Smooth muscle cell of the brain vasculature (primary cell): Measurements from ENCODE around the gene CSNK1G3.
A peak's percentile ranks its signal among the peaks of the same experiment; 100 is the strongest.
"Not testable (repeated sequence)": the region's sequence is repeated elsewhere in the genome, so short reads cannot be mapped to it uniquely, and the experiment has no call there.

ENCODE experiments used
- DNase-seq: peaks from one replicate; pipeline ENCODE4 v3.0.0-alpha.2; 2012; ENCODE audit warnings: low read depth, low spot score

Gene CSNK1G3

DNA sequence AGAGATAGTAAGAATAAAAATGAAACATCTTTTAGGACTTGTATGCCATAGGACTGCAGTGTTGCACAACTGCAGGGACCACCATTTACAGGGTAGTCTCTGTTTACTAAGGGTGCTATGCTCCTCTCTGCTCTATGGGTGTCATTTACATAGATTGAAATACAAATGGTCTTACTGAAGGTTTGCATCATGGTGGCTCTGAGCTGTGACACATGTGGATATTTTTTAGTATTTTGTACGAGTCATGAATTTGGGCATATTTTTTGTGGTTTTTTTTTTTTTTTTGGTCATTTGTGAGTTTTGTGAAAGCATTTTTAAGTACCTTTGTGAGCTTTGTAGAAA, 47.4 kb downstream of the CSNK1G3 start:
- DNase-seq: no peak

DNA sequence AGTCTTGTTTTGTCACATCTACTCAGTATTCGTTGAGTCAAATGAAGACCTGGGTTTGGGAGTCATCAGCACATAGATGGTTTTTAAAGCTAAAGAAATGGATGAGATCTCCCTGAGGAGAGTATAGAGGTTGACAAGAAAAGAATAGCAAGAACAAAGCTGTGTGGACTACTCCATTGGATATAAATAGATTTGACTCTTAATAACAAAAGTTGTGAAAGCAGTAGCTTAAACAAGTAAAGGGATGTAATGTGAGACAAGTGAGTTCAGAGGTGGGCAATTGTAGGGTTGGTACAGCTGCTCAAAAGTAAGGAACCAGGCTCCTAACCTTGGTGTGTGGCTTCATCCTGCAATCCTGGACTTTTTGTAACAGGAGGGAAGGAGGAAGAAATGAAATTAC, 49.3 kb downstream of the CSNK1G3 start:
- no peak for DNase-seq

DNA sequence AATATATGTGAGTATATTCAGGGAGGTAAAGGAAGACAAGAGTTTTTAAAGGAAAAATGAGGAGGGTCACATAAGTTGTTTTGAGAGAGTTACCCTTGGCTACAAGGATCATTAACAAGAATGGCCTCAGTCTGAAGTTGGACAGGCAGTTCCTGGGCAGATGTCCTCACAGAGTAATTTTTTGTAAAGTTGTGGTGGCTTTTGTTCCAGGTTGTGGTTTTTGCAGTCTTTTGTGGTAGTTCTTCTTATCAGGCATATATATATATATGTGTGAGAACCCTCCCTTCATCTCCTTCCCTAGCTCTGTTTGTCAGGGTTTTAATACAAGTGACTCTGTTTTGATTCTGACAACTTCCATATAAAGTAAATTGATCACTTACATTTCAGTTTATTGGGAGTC, 60.0 kb downstream of the CSNK1G3 start:
- no peak for DNase-seq

DNA sequence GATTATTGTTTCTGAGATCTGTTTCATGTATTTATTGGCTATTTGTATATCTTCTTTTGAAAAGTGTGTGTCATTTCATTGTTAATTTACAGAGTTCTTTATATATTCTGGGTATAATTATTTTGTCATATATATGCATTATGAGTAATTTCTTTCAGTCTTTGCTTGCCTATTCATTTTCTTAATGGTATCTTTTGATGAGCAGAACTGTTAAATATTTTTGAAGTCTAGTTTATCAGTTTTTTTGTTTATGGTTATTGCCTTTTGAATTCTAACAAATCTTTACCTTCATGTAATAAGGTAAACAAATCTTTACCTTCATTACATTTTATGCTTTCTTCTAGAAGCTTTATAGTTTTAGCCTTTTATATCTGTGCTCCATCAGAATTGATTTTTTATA, 66.4 kb downstream of the CSNK1G3 start:
- no peak for DNase-seq

DNA sequence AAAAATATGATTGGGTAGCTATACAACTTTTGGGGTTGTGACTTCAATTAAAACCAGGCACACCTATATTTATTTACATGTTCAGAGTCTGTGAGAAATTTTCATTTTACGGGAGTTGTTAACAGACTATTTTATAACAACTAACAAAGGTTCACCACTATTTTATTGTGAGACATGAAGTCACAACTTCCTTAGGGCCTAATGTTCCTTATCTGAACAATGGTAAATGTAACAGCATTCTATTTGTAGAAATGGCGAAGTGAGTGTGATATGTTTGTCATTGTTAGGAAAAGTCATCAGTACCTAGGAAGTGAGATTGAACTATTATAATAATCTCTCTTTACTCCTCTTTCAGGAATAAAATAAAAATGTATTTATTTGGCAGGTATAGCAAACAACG, 67.4 kb downstream of the CSNK1G3 start:
- DNase-seq: no peak

DNA sequence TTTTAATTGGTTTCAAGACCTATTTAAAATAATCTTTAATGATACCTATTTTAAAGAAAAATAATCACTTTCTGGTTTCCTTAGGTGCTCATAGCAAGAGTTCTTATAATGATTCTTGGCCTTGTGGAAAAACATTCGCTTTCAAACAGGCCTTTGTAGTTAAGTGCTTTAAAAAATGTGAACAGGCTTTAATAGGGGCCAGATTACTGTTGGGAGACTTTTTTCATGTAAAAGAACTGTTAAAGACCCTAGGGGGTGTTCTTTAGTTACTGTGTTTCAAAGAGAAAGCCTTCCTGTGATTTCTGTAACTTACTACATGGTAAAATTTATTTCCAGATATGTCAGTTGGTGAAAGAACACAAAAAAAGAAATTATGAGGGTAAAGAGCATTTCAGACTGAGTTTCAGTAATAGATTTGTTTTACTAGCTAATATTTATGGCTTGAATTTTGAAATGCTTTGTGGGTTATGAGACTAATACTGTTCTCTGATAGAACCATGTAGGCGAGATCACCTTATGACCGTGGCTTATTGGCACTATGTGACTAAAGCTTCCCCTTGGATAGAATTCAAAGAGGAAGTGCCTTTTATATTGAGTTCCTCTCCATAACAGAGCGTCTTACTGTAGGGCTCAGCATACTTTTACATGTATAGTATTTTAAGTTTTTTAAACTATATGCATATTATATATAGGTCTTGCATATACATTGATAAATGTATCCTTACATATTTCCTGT, 70.7 kb downstream of the CSNK1G3 start:
- DNase-seq: no peak

DNA sequence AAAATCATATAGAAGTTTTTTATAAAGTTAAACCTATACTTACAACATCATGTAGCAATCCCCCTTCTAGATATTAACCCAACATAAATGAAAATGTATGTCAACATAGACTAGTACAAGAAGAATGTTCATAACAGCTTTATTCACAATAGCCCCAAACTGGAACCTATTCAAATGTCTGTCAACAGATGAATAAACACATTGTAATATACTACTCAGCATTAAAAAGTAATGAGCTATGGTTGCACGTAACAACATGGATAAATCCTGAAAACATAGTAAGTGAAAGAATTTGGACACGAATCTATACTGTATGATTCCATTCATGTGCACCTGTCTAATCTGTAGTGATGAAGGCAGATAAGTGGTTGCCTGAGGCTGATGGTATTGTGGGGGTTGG, 73.9 kb downstream of the CSNK1G3 start:
- DNase-seq: no peak

DNA sequence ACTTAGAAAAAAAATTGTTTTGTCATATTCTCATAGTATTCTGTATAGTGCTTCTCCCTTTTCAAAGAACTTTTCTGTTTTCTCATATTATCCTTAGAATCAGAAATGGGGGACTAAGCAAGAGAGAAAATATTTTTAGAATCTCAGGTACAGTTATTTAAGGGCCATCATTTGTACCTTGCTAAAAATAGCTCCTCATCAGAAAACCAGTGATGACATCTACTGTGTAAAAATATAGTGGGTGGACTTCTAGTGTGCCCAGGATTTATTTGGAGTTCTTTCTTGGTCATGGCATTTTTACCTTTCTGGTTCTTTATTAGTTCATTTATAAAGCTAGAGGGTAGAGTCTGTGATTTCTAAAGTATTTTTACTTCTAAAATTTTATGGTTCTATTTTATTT, 82.5 kb downstream of the CSNK1G3 start:
- no peak for DNase-seq

DNA sequence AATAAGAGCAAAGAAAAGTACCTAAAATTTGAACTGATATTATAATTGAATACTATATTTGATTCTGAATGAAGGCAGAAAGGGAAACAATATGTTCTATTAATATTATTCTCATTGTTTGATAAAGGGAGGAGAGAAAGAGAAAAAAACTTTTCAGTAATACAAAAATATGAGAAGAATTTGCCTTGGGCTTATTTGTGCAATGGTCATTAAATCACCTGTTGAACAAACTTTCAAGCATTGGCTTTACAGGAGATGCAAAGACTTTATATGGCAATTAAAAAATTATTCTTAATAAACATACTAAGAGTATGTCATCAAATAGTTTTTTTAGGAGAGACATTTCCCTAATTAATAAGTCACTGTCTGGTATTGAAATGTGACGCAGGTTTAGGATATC, 85.0 kb downstream of the CSNK1G3 start:
- DNase-seq: no peak

DNA sequence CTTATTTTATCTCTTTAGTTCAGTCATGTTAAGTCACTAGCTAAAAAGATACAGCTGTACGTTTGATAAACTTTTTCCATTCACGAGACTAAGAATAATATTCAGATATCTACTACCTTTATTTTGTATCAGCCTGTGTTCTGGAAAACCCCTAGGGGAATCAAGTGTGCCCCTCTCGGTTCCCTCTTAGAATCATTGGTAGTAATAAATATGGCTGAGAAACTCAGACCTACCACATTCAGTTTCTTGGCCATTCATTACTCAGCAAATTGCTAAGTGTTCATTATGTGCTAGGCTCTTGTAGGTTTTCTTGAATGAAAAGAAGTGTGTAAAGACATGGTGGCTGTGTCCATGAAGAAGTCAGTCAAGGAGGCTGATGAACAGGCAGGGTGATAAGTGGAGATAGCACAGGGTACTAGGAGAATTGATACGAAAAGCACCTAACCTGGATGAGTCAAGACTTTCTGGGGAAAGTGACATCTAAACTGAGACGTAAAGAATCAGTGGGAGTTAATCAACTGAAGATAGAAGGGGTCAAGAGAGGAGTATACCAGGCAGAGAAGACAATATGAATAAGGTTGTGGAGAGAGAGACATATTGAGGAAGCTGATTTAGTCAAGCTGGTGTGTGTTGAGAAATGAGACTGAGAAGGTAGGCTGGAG, 86.2 kb downstream of the CSNK1G3 start:
- DNase-seq: no peak

DNA sequence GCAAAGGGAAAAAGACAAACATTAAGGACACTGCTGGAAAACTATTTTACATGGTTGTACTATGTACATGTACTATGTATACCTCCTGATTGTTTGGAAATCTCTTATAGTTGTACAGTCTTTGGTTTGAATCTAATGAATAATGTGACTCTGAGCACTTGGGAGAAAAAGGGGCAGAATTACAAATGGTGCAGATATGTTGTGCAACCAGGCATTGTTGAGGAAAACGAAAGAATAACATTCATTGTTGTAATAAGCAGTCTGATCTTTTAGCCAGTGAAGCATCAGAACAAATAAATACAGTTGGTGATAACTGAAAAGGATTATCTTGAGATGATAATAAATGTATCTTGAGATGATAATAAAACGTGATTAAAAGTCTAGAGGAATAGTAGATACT, 87.2 kb downstream of the CSNK1G3 start:
- DNase-seq: no peak

DNA sequence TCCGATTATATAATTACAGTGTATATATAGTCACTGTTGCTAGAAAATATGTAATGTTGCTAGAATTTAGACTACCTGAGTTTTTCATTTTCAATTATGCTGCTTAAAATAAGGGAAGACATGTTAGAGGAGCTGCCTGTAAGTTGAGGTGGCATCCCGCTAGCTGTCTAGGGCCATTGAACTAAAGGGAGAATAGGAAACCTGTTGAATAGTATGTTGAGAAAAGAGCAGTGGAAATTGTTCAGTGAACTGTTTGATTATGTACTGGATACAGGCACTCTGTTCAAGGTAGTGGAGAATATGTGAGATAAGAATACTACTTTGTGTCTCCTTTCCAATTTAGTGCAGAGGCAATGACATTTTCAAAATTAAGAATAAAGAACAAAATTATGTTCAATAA, 89.6 kb downstream of the CSNK1G3 start:
- DNase-seq: no peak

DNA sequence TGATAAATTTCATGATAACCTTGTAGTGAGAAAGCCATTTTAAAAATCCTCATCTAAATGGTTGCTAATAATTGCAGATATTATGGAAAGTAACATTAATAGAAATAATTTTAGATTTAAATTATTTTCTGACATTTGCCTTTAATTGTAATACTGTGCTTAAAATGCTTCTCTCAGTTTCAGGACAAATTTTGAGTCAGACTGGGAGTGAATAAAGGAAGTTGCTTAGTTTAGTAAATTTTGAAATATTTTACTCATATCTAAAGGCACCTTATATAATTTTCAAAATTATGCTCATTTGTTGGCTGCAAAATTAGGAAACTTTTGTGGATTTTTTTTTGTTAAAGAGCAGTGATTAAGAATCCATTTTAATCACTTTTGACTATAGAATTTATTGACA, 93.8 kb downstream of the CSNK1G3 start:
- no peak for DNase-seq

DNA sequence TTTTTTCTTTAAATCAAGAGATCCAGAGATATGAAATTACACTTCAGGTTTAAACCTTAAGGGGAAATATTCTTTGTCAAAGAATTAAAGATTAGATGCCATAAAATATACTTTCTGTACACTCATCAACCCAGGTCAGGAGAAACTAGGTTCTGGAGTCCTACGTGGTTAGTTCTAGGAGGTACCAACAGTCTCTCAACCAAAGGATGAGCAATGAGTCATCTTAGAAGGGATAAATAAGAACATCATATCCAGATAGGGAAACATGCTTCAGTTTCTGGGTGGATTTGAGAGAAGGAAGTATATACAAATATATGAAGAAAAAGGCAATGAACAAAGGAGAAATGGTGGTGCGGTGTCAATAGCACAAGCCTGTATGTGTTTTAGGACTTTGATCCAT, 98.2 kb downstream of the CSNK1G3 start:
- no peak for DNase-seq

DNA sequence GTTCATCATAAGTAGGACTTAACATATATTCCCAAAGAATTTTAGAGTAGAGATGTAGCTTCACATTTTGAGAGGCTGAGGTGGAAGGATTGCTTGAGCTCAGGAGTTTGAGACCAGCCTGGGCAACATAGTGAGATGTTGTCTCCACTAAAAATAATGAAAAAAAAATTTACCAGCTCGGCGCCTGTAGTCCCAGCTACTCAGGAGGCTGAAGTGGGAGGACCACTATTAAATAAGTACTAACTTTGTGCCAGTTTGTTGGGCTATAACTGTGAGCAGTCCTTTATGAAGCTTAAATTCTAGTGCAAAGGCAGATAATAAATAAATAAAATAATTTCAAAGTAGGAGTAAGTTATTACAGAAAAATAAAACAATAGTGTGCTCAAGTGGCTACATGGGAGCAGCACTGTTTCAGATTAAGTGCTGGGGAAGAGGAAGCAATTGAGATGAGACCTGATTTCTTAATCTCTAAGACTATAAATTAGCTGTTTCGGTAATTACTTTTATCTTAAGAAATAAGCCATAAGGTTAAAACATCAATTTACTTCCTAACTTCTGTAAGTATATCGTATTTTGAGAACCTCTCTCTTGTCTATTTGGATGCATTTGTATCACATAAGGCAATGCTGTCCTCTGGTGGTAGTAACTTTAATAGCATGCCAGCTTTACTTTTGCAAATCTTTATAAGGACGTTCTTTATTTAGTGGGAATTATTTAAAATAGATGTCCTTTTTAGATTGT, 98.9 kb downstream of the CSNK1G3 start:
- peak; percentile 59 for DNase-seq

DNA sequence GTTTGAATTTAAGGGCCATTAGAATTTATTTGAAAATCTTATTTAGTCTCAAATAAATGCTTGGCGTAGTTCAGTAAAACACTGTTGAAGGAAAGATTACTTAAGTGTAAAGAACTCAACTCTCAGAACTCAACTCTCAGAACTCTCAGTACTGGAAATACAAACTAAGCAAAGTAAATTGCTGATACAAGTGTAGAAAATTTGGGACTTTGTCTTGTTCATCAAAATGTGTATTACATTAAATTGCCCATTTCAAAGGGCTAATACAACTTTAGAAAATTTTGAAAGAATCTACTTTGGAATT, 99.4 kb downstream of the CSNK1G3 start:
- DNase-seq: no peak

DNA sequence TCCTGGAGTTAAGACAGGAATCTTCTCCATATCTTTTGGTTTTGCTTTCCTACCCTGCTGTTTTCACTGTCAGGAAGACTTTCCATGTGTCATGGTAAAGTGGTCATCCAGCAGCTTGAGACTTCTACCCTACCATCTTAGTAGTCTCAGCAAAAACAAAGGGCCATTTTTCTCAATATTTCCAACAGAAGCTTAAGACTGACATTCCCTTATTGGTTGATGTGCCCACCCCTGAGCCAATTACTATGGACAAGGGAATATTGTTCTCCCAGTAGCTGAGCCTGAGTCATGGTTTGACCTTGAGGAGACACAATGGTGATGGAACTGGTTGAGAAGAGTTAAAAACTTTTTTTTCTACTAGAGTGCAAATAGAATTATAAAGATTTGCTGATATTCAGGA, 105.6 kb downstream of the CSNK1G3 start:
- no peak for DNase-seq

DNA sequence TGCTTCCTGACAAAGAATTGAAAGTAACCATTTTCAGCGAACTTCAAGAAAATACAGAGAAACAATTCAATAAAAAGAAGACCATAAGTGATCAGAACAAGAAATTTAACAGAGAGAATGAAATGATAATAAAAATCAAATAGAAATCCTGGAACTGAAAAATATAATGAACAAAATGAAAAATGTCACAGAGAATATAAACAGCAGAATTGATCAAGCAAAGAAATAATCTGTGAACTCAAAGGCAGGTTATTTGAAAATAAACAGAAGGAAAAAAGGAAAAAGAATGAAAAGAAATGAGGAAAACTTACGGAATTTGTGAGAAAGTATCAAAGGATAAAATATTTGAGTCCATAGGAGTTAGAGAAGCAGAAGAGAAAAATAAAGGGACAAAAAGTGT, 114.1 kb downstream of the CSNK1G3 start:
- DNase-seq: no peak

DNA sequence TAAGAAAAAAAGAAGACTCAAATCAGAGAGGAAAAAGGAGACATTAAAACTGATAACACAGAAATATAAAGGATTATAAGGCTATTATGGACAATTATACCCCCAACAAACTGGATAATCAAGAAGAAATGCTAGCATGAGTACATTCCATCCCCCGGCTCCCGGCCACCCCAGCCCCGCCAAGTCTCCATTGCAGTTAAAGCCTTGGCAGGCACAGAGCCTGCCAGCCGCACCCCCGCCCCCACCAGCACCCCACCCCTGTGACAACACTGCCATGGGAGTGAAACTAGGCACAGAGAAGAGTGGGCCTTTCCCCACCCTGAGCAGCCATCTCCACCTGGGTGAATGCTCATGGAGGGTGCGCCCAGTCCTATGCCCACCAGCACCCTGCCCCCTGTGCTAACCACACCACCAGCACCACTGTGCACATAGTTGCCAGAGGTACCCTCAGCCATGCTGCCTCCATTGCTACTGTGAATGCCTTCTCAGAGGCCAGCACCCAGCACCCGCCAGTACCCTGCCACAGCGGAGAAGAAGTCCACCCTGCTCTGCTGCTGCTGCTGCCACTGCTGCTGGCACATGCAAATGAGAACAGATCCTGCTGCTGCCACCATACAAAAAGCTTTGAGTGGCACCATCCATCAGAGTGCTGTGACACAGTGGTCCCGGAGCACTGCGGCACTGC, 117.0 kb downstream of the CSNK1G3 start:
- DNase-seq: no peak

DNA sequence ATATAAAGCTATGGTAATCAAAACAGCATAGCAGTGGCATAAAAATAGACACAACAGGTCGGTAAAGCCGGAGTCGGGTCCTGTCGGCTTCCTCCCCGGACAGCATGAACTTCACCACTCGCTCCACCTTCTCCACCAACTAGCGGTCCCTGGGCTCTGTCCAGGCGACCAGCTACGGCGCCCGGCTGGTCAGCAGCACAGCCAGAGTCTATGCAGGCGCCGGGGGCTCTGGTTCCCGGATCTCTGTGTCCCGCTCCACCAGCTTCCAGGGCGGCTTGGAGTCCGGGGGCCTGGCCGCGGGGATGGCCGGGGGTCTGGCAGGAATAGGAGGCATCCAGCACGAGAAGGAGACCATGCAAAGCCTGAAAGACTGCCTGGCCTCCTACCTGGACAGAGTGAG, 124.0 kb downstream of the CSNK1G3 start:
- DNase-seq: no peak

DNA sequence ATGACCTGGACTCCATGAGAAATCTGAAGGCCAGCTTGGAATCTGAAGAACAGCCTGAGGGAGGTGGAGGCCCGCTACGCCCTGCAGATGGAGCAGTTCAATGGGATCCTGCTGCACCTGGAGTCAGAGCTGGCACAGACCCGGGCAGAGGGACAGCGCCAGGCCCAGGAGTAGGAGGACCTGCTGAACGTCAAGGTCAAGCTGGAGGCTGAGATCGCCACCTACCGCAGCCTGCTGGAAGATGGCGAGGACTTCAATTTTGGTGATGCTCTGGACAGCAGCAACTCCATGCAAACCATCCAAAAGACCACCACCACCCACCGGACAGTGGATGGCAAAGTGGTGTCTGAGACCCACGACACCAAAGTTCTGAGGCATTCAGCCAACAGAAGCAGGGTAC, 125.1 kb downstream of the CSNK1G3 start:
- not testable (repeated sequence) for DNase-seq

DNA sequence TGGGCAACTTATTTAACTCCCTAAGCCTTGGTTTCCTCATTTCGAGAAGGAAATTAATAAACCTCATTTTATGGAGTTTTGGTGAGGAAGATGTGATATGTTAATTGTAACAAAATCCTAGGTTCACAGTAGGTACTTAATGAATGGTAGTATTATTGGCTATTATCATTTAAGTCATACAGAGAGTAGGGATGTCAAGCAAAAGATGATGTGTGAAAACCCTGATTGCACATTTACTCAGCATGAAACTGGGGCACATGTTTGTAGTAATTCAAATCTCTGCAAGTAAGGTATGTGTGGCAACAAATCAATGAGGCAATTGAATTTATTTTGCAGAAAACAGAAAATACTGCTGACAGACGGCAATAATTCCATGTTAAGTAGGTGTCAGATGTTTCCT, 127.3 kb downstream of the CSNK1G3 start:
- DNase-seq: no peak
